Mucosa of descending colon (tissue), 3 donors: ENCODE data around the gene FLT4. TPM values are rescaled to one million over a fixed set of nuclear protein-coding genes. Genes with fewer than 3 reads are reported as not detected.

ENCODE experiments used
- ATAC-seq: fragments of 200-7000 bp; cut with Tn5 transposase; one replicate; pipeline ENCODE4 v1.9.1; 2020; ENCODE audit warnings: mild to moderate bottlenecking, moderate library complexity
- DNase-seq, 3 donors: peaks; one replicate each; pipeline ENCODE4 v3.0.0-alpha.2; 2020
- H3K36me3 ChIP-seq: fragments of 200-600 bp; one replicate; pipeline ENCODE4 v1.8.0; 2021; ENCODE audit warnings: low read depth, mild to moderate bottlenecking
- H3K4me1 ChIP-seq: fragments of 200-600 bp; one replicate; pipeline ENCODE4 v1.8.0; 2021; ENCODE audit warnings: low read depth, mild to moderate bottlenecking
- H3K4me3 ChIP-seq: fragments of 200-600 bp; one replicate; pipeline ENCODE4 v1.8.0; 2021; ENCODE audit warnings: mild to moderate bottlenecking
- H3K9me3 ChIP-seq: fragments of 200-600 bp; one replicate; pipeline ENCODE4 v1.8.0; 2021; ENCODE audit warnings: mild to moderate bottlenecking
- CTCF ChIP-seq: fragments of 200-600 bp; IDR thresholded peaks from one replicate; pipeline ENCODE4 v1.8.0; 2022; ENCODE audit warnings: antibody characterized with exemption, mild to moderate bottlenecking
- intact Hi-C, 2 donors: fragments of 100-400 bp; cut with DNase I in 1 of 2; cut with micrococcal nuclease in 1 of 2; formaldehyde crosslinking; loops; one replicate each; pipeline versions ENCODE4 v1.11.0 to v1.11.1; 2022; cut with DNase I, micrococcal nuclease
- total RNA-seq, 3 donors: library from RNA; stranded (reverse); fragmentation: NEBNext Ultra II Directional in 2 of 3; extraction: Animal tissue kit (Norgen Biotek cat#: 25700) in 2 of 3; gene quantifications; one replicate each; pipeline versions ENCODE4 v1.2.1 to v1.2.4, GENCODE V29; 2021 to 2023
- donor health status: DM: no; HTN: no; CAD: no; lungs with moderate emphysema.
- donor health status: DM: no; HTN: no; CAD: no.
- donor health status: DM: no; HTN: yes; CAD: no.

Gene FLT4
- total RNA-seq, 3 donors from 2014 or later = 2.8 to 9.7 (median 6.0) TPM

DNA sequence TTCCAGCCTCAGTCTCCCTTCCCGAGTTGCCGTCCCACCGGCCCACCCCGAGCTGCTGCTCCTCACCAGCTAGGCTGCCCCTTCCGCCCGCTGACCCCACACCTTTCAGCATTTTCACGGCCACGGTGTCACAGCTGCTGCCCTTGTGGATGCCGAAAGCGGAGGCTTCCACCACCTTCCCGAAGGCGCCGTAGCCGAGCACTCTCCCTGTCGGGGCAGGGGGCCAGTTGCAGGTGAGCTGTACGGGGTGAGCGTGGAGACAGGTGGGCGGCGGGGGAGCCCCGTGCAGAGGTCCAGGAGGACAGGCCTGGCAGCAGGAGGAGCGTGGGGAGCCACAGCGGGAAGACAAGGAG, 29.9 kb downstream of the FLT4 start:
- DNase-seq (no peak), ATAC-seq (no peak)
- Histone ChIP-seq H3K9me3 (no peaks in the 10 kb centered on the region), H3K4me3 (no peak overlapping the region), H3K4me1 (no peaks in the 10 kb centered on the region), H3K36me3 (no peaks in the 10 kb centered on the region)
- no peak for TF ChIP-seq CTCF
- intact Hi-C loops = no loop called here

DNA sequence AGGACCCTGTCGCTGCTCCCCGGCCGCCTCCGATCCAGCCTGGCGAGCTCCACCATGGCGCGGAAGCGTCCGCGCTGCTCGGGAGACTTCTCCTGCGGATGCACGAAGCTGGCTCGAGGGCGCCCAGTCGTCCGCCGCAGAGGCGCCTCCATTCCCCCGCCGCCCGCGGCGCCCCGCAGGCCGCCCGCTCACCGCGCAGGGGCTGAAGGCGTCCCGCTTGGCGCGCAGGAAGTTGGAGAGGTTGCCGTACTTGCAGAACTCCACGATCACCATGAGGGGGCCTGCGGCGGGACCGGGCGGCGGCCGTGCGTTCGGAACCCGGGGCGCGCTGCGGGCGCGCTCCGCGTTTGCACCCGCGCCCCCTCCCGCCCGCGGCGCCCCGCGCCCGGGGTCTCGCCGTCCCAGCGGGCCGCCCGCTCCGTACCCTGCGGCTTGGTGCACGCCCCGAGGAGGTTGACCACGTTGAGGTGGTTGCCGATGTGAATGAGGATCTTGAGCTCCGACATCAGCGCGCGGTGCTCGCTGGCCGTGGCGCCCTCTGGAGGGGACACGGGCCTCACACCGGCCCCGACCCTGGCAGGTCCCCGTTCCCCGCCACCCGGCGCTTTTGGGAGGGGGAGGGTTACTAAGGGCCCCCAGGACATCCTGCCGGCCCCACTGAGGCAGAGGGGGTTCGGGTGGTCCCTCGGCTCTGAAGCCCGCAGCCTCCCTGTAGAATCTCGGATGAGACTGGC, 30.4 kb downstream of the FLT4 start:
- H3K4me3 ChIP-seq = no peak overlapping the region
- no peaks in the 10 kb centered on the region for H3K4me1 ChIP-seq
- no peak for TF ChIP-seq CTCF
- DNase-seq = no peak
- no peaks in the 10 kb centered on the region for H3K9me3 ChIP-seq
- no peaks in the 10 kb centered on the region for H3K36me3 ChIP-seq
- ATAC-seq = peak; percentile 29
- intact Hi-C loops = no loop called here

DNA sequence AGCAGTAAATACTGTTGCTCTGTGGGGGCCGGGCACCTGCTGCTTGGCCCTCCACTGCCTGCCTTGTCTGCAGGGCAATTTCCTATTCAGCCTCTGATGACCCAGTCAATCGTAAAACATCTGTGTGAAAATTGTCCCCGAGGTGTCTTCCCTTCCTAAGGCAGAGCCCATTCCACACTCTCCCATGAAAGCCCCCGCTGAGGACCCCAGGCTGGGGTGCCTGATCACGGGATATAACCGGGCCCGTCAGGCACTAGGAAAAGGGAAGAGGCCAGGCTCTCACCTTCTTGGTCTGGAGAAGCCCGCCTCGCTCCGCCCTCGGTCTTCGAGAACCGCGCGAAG, 30.9 kb downstream of the FLT4 start:
- Histone ChIP-seq H3K36me3 (no peaks in the 10 kb centered on the region), H3K4me3 (no peak overlapping the region), H3K9me3 (no peaks in the 10 kb centered on the region), H3K4me1 (no peaks in the 10 kb centered on the region)
- ATAC-seq (no peak), DNase-seq (no peak)
- intact Hi-C loops = no loop called here
- no peak for TF ChIP-seq CTCF

- no peaks in the 10 kb centered on the region for H3K36me3 ChIP-seq
- intact Hi-C loops = no loop called here
- TF ChIP-seq CTCF = no peak
Observed at GRCh38 chr5:180613814-180614188, 35.6 kb downstream of the FLT4 start.

DNA sequence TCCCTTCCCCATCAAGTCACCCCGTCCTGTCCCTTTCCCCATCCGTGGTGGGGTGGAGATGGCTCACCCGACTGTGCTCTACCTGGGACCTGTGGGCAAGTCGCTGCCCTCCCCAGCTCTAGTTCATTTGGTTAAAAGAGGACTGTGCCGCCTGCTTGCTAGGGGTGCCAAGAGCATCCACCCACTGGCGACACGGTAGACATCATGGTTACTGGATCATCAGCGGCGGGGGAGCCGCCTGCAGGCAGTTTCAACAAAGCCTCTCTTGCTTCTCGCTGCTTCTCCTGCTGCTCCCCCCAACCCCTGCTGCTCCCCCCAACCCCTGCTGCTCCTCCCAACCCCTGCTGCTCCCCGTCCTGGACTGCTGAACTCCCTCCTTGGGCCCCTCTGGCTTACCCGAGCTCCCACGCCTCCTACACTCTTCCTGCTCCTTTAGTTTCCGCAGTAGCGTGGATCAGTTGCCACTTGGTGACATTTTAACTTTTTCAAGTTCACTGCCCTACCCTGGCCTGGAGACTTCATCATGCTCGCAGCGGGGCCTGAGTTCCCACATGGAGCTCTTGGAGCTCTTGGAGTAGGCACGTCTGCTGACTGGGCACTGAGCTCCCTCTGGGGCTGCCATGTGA, 36.1 kb downstream of the FLT4 start:
- no peak for TF ChIP-seq CTCF
- H3K36me3 ChIP-seq = no peaks in the 10 kb centered on the region
- ATAC-seq = no peak
- no peaks in the 10 kb centered on the region for H3K4me1 ChIP-seq
- intact Hi-C loops = no loop called here
- no peaks in the 10 kb centered on the region for H3K9me3 ChIP-seq
- DNase-seq = no peak
- no peak overlapping the region for H3K4me3 ChIP-seq

More at GRCh38 chr5:180613814-180614188, 35.6 kb downstream of the FLT4 start:
- Histone ChIP-seq H3K4me1 (no peaks in the 10 kb centered on the region), H3K9me3 (no peaks in the 10 kb centered on the region), H3K4me3 (no peak overlapping the region)
- DNase-seq = no peak
- no peak for ATAC-seq
